SK-N-SH (cell line): ENCODE data around the gene SLC11A1.

ENCODE experiments used
- CTCF ChIP-seq: fragments of 200-600 bp; sonication (generic); IDR thresholded peaks from 2 replicates; pipeline ENCODE4 v1.6.1; 2017; ENCODE audit warnings: antibody characterized with exemption, mild to moderate bottlenecking, moderate library complexity
- EP300 ChIP-seq, 2 experiments: IDR thresholded peaks; 2 replicates each; pipeline versions ENCODE4 v1.4.0 to v1.6.1; 2012; ENCODE audit warnings: borderline replicate concordance in 1 of 2, low read depth in 1 of 2, low read length in 1 of 2
- EZH2phosphoT487 ChIP-seq: fragments of 200-600 bp; sonication (generic); IDR thresholded peaks from 2 replicates; pipeline ENCODE4 v1.6.1; 2017; ENCODE audit warnings: low read depth, mixed run types, mild to moderate bottlenecking, antibody characterized with exemption, moderate library complexity, borderline replicate concordance
- IRF3 ChIP-seq: fragments of 150-350 bp; IDR thresholded peaks from 2 replicates; pipeline ENCODE4 v1.6.1; 2016; ENCODE audit warnings: mild to moderate bottlenecking, low read depth, low read length
- MXI1 ChIP-seq: IDR thresholded peaks from 2 replicates; pipeline ENCODE4 v1.6.1; 2012; ENCODE audit warnings: mild to moderate bottlenecking, low read depth, low read length, improper control_type of control experiment
- POLR2AphosphoS5 ChIP-seq: IDR thresholded peaks from 2 replicates; pipeline ENCODE4 v1.6.1; 2012; ENCODE audit warnings: low read depth, low read length
- RAD21 ChIP-seq: IDR thresholded peaks from 2 replicates; pipeline ENCODE4 v1.6.1; 2012; ENCODE audit warnings: mild to moderate bottlenecking, low read length
- RCOR1 ChIP-seq: fragments of 150-350 bp; IDR thresholded peaks from 2 replicates; pipeline ENCODE4 v1.6.1; 2017; ENCODE audit warnings: antibody characterized with exemption, low read length
- REST ChIP-seq: IDR thresholded peaks from 2 replicates; pipeline ENCODE4 v1.6.1; 2012; ENCODE audit warnings: mild to moderate bottlenecking, low read depth, low read length, moderate library complexity
- SMC3 ChIP-seq: IDR thresholded peaks from 2 replicates; pipeline ENCODE4 v1.6.1; 2012; ENCODE audit warnings: low read depth, low read length, improper control_type of control experiment
- TCF12 ChIP-seq: IDR thresholded peaks from 2 replicates; pipeline ENCODE4 v1.4.0; 2012
- USF1 ChIP-seq: IDR thresholded peaks from 2 replicates; pipeline ENCODE4 v1.4.0; 2012; ENCODE audit warnings: low read depth, borderline replicate concordance
- YY1 ChIP-seq: IDR thresholded peaks from 2 replicates; pipeline ENCODE4 v1.4.0; 2012; ENCODE audit warnings: low read depth, mild to moderate bottlenecking

- TF ChIP-seq RAD21 (no peak), MXI1 (no peak), CTCF (no peak), YY1 (no peak), IRF3 (no peak), POLR2AphosphoS5 (no peak), USF1 (no peak), EZH2phosphoT487 (no peak), REST (no peak), EP300 (IDR thresholded peaks at IDR 0.05; ENCODE audit: borderline replicate concordance in 1 of 2, low read depth in 1 of 2, low read length in 1 of 2) (no peak), SMC3 (no peak), TCF12 (no peak), RCOR1 (no peak)
These were observed 4.0 kb upstream of the SLC11A1 start for GRCh38 chr2:218378053-218378452.
